Measurements from ENCODE around the gene SFSWAP.
"Not testable (repeated sequence)": the region's sequence is repeated elsewhere in the genome, so short reads cannot be mapped to it uniquely, and the experiment has no call there.

SFSWAP gene

GRCh38 chr12:131710464-131711457 lies at the start of gene SFSWAP:
Gene SFSWAP, plus strand, starts transcription at chr12:131711090. Its CDS starts 140 bp downstream, at chr12:131711230.
- peak; percentile 76 to 79 for DNase-seq

GRCh38 chr12:131661170-131661985 lies 49.5 kb upstream of the SFSWAP start:
- not testable (repeated sequence) for DNase-seq

GRCh38 chr12:131661986-131662288 lies 49.0 kb upstream of the SFSWAP start:
- not testable (repeated sequence) for DNase-seq

GRCh38 chr12:131662346-131662745 lies 48.5 kb upstream of the SFSWAP start:
- DNase-seq, result not testable (repeated sequence)

GRCh38 chr12:131665666-131666065 lies 45.2 kb upstream of the SFSWAP start:
- not testable (repeated sequence) for DNase-seq

- not testable (repeated sequence) for DNase-seq
Observed at GRCh38 chr12:131666486-131666885, 44.4 kb upstream of the SFSWAP start.

- DNase-seq, result not testable (repeated sequence)
Observed at GRCh38 chr12:131666978-131667601, 43.8 kb upstream of the SFSWAP start.

GRCh38 chr12:131671276-131671675 lies 39.6 kb upstream of the SFSWAP start:
- DNase-seq, result no peak

- DNase-seq, result no peak
Observed at GRCh38 chr12:131671871-131672270, 39.0 kb upstream of the SFSWAP start.

GRCh38 chr12:131672311-131672940 lies 38.5 kb upstream of the SFSWAP start:
- no peak for DNase-seq

GRCh38 chr12:131672941-131673887 lies 37.7 kb upstream of the SFSWAP start:
- DNase-seq, result no peak

- no peak for DNase-seq
Observed at GRCh38 chr12:131673888-131674257, 37.0 kb upstream of the SFSWAP start.

GRCh38 chr12:131674373-131674772 lies 36.5 kb upstream of the SFSWAP start:
- no peak for DNase-seq

GRCh38 chr12:131675126-131676080 lies 35.5 kb upstream of the SFSWAP start:
- DNase-seq, result no peak

GRCh38 chr12:131676544-131676943 lies 34.3 kb upstream of the SFSWAP start:
- no peak for DNase-seq

GRCh38 chr12:131677067-131677466 lies 33.8 kb upstream of the SFSWAP start:
- DNase-seq, result not testable (repeated sequence)

- DNase-seq, result no peak
Observed at GRCh38 chr12:131677699-131678098, 33.2 kb upstream of the SFSWAP start.

- not testable (repeated sequence) for DNase-seq
Observed at GRCh38 chr12:131678389-131679181, 32.3 kb upstream of the SFSWAP start.

- not testable (repeated sequence) for DNase-seq
Observed at GRCh38 chr12:131679186-131679585, 31.7 kb upstream of the SFSWAP start.

Data from activated CD4-positive, alpha-beta T cell treated with anti-CD3 and anti-CD28 coated beads, Interleukin-2, amount 50 U/mL, for 48 hours (primary cell).